NCI-H774 (cell line): ENCODE measurements around the gene TIMP3.

Experiments used
- DNase-seq: peaks from one replicate; lab custom pipeline; 2025; lab: John Stamatoyannopoulos, UW

TIMP3 gene

DNA sequence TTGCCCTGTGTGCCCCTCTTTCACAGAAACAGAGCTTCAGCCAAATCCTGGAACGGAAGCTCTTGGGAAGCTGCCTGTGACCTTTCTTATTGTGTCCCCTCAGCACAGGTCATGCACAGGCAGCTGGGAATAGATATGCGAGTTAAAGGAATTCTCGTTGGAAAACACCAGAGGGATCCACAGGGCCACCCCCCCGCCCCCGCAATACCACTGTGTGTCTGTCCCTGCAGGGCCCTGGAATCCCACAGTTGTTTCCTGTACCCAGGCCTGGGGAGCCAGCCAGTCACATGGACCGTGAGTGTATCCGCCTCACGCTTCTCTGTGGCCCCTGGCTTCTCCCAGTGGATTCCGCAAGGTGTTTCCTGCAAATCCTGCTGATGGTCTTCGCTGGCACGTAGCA lies 29.0 kb downstream of the TIMP3 start:
- no peak for DNase-seq

DNA sequence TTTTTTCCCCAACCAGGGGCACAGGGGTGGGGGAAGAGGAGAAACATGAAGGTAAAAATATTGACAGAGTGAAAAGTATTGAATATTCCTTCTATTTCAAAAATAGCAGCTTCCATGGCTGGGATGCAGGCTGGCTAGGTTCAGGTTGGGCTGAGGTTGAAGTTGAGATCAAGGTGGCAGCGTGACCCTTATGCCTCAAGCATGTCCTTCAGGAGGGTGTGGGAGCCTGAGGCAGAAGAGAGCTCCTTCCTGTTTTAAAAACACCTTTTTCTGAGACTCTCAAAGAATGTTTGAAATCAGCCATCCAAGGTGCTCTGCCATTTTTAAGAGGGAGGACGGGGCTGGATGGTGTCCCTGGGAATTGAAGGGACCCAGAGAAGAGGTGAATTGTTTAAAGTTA lies 29.5 kb downstream of the TIMP3 start:
- DNase-seq: no peak

DNA sequence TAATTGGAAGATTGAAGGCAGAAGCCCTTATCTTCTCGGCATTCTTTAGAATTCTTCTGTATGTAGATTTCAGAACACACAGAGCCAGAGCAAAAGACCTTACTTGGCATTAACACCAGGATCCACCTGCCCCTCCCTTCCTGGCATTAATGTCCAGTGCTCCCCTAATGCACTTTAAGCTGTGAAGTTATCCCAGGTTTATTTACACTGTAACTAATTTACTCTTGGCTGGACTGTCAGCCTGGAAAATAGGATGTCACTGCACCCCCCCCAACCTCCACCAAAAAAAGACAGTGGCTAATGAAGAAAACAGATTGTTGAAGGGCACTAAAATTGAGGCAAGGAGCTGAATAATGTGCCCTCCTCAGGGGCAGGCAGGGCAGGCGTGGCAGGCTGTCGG lies 30.1 kb downstream of the TIMP3 start:
- no peak for DNase-seq

DNA sequence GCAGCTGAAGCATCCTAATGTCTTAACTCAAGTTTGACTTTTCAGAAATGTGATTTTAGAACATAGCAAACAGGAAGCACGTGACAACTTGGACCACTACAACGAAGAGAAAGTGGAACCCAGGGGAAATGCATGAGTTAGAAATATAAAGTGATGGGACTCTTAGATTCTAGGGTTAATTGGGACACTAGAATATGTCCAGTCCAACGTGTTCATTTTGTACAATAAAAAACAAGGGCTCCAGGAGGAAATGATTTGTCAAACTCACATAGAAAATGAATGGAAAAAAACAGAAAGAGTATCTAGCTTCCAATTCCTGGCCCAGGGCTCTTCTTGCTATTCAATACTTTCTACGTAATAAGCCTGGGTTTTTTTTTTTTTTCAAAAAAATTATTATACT lies 30.7 kb downstream of the TIMP3 start:
- no peak for DNase-seq

DNA sequence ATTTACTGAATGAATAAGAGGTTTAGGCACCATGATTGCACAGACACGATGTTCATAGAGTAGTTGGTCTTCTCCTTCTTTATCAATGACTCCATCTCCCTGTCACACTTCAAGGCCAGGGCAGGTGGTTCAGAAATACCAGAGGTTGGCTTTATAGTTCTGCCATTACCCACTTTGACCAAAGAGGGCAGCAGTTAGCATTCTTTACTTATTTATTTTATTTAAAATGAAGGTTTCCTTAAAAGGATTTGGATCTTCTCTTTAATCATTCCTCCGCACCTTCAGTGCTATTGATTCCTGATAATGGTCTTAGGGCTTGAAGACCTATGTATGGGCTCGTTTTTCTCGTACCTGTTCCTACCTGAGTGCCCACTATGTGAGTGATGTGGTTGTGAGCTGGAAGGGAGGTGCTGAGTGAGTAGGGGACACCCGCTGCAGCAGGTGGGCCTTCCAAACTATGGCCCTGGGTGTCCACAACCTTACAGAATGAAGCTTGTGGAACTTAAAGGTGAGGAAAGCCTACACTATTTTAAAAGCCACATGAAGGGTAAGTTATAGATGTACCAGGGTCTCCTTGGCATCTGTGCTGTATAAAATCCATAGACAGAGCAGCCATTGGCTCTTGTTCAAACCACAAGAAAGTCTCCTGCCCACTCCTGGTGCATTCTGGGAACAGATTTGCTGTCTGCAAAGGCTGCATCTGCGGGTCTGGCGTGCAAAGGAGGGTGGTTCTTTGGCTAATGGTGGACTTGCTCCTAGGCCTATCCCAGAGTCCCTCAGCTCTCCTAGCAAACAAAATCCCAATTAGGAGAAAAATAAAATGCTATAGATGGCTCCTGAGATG lies 35.0 kb downstream of the TIMP3 start:
- DNase-seq: no peak

DNA sequence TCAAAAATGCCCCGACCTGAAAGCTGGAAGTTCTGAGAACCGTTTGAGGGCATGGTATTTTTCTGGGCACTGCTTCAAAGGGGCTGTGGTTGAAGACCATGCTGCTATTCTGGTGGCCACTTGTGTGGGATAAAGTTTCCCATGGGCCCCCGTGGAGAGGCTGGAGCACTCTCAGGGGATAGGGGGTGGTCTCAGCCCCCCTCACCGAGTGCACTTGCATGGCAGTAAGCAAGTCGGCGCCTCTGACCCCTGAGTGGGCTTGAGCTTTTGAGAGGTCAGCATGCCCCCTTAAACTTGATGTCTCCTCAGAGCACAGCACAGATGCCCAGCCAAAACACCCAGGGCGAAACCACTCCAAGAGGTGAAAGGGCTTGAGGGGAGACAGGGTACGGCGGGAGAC lies 35.6 kb downstream of the TIMP3 start:
- no peak for DNase-seq

DNA sequence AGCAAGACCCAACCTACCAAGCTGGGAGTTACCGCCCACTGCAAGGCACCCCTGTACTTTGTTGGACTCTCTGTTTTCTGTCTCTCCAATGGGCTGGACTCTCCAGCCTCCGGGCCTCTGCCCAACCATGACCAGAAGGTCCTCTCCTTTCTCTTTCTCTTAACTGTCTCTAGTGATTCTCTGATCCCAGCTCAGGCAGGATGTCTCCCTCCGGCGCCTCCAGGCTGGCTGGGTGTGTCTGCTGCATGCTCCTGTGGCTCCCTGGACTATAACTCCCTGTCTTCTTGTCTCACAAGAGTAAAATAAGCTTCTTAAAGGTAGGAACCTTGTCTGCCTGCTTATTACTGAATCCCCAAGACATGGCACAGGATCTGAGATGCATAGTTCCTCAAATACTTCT lies 36.3 kb downstream of the TIMP3 start:
- no peak for DNase-seq

DNA sequence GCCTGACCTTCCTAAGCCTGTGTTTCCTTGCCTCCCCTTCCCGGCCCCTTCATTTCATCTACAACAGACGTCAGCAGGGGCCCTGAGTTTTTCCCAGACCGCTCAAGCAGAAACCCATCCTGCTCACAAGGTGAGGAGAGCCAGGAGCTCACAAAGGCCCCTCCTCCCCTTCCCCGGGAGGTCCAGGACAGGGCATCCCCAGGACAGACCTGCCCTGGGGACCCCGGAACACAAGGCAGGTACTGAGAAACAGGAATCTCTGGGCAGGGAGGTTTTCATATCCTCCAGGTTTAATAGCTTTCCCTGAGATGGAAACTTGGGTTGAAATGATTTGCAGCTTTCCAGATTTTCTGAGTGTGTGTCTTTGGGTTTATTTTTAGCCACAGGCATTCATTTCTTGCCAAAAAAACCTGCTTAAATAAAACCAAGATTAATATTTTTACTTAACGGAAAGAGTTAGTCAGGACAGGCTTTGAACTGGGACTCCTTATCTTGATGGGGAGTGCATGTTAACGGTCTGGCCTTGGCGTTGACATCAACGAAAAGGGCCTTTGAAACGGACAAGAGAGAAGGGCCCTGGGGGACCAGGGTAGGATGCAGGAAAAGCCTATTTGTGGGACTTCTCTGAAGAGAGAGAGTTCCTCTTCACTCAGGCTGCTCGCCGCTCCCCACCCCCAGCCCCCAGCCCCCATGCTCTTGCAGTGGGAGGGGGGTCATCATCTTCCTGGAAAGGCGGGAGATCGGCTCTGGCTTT lies 38.5 kb downstream of the TIMP3 start:
- no peak for DNase-seq

DNA sequence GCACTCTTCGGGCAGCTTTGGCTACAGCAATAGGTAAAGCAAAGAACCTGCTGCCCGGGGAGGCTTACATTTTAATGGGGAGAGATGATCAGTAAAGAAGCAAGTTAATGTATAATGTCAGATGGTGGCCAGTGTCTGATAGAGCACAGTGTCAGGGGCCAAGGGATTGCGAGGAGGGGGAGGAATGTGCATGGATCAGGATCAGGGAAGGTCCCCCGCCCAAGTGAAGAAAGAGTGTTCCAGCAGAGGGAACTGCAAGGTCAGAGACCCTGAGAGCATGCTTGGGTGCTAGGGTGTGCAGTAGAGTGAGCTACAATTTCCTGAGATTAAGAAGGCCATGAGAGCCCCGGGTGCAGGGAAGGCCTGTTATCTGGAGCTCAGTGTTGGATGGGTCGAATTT lies 39.7 kb downstream of the TIMP3 start:
- no peak for DNase-seq

DNA sequence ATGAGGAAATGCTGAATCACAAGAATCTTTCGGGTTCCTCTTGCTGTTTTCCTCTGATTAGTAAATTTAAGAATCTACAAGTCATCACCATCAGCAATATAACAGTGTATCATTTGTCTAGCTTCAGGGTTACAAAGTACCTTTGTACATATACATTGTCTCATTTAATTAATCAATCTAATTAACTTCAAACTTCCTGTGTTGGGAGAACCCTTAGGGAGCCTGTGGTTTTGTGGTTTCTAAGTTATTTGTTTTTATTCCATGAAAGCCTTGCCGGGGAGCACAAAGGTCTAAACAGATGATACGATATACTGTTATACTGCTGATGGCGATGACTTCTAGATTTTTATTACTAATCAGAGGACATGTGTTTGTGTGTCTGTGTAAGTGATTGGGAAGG lies 41.0 kb downstream of the TIMP3 start:
- no peak for DNase-seq

DNA sequence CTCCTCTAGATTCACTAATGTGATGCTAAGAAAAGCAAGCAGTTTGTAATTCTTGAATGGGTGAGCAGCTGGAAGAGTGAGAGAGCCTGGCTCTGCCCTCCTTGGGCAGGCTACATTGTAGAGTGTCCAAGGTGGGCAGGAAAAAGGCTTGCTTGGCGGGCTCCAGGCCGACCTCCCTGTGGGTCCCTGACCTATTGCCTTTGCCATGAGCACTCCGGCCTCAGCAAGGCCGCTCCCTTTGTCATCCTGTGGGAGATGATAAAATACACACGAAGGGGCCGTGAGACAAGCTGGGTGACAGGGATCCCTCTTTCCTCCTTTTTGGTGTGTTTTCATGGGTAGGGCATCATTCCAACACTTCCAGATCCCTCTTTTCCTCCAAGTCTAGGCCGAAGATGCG lies 41.8 kb downstream of the TIMP3 start:
- no peak for DNase-seq

DNA sequence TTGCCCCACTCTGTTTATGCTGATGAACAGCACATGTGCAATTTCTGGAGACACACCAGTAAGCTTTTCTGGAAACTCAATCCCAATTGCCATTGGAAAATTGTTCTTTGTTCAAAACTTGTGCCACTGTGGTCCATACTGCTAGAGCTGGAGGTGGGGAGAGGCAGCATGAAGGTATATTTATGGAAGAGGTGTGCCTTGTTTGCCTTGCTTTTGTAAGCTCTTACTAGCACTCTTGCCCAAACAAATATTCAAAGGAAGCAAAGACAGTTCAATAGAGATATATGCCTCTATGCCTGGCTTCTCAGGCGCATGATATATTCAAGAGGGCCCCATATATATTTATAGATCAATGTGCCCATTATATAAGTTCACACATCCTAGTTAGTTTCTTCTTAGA lies 42.7 kb downstream of the TIMP3 start:
- no peak for DNase-seq

DNA sequence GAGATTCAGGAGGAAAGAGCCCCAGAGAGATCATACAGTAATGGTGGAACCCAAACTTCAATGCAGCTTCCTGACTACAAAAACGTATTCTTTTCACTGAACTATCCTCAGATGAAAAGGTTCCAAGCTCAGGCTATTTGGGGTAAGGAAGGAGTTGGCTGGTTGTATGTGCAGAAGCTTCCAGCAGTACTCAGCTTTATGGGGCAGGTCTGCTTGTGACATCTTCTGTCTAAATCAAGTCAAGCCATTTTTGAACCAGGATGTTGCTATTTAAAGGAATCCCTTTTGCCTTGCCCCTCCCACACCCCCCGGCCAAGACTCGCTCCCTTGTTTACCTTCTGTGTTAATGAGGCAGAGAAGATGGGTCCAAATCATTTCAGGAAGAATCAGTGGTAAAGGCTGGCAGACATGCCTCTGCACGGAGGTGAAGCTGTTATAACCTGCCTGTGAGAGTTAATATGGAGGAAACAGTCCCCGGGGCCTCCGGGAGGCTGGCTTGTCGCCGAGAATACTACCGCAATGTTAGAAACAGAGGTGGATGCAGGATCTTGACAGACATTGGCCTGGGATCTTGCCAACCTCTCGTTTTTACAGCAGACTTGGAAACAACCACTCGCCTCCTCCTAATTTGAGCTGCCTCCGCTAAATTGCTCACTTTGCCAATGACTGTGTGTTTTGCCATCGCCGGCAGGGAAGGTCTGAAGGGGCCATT lies 45.4 kb downstream of the TIMP3 start:
- no peak for DNase-seq

DNA sequence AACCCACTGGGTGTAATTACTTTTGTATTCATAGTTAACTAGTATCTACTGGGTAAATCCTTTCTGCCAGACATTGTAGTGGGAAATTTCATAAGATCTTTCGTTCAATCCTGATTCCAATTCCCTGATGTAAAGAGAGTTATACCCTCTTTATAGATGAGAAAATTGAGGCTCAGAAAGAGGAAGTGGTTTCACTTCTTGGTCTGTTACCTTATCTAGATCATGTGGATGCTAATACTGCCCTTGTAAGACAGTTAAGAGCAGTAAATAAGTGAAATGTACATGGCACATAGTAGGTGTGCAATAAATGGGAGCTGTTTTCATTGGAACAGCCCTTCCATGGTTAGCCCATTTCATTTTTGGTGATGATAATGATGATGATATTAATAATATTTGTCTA lies 46.7 kb downstream of the TIMP3 start:
- DNase-seq: no peak

DNA sequence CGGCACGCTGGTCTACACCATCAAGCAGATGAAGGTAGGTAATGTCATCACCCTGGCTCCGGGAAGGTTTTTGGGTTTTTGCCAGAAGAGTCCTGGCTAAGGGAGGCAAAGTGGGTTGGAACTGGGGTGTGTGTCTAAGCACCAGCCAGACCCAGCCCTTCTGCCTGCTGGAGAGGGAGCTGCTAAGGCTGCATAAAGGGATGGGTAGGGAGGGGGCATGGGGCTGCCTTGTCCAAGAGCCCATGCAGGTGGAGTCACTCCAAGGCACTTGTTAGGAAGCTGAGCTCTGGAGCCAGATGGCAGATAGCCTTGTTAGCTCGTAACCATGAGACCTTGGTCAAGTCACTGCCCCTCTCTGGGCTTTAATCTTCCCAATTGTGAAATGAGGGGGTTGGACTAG lies 48.0 kb downstream of the TIMP3 start:
- DNase-seq: no peak

DNA sequence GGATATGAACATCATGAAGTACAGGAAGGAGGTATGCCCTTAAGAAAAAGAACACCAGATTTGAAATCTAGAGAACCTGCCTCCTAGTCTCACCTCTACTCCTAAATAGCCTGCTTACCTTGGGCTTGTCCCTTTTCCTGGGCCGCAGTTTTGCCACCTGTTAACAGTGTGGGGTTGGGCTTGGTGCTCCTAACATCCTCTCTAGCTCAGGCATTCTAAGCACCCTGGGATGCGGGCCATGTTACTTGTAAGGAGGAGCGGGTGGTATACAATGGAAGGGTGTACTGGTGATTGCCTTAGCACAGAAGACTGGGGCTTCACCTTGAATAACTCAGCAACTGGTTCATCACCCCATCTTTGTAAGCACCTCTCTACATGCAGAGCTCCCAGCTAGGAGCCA lies 48.7 kb downstream of the TIMP3 start:
- DNase-seq: no peak

DNA sequence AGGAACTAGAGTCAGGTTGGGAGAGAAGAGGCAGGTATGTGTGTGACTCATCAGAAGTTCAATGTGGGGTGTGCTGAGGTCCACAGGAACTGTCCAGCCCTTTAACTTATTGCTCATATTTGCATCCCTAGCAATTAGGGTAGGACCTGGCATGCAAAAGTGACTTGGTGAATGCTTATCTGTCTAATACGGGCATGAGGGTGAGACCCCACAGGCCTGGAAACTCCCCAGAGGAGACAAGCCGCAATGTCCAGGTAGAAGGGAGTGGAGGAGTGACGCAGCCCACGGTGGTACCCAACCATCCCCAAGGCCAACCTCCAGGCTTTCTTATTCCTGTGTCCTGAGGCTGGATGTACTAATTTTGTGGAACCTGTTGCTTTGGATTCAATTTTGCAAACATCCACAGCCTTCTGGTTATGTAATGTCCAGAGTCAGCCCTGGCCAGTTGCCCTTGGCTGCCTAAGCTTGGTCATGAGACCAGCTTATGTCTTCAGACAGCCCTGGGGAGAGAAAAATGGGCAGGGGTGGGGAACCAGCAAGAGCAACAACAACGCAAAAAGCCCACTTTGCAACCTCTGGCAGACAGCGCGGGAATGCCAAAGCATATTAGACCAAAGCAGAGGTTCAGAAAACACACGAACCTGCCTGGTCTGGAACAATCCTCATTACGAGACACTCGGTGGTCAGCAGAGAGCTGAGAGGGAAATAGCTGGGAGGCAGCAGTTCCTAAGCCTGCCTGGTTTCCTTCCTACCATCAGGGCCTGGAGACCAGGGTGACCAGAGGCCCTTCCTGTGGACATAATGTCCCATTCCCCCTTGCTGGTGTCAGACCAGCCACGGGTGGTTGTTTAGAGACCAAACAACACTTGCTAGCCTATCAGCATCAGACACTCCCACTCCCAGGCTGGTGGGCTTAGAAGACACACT lies 49.3 kb downstream of the TIMP3 start:
- DNase-seq: no peak

DNA sequence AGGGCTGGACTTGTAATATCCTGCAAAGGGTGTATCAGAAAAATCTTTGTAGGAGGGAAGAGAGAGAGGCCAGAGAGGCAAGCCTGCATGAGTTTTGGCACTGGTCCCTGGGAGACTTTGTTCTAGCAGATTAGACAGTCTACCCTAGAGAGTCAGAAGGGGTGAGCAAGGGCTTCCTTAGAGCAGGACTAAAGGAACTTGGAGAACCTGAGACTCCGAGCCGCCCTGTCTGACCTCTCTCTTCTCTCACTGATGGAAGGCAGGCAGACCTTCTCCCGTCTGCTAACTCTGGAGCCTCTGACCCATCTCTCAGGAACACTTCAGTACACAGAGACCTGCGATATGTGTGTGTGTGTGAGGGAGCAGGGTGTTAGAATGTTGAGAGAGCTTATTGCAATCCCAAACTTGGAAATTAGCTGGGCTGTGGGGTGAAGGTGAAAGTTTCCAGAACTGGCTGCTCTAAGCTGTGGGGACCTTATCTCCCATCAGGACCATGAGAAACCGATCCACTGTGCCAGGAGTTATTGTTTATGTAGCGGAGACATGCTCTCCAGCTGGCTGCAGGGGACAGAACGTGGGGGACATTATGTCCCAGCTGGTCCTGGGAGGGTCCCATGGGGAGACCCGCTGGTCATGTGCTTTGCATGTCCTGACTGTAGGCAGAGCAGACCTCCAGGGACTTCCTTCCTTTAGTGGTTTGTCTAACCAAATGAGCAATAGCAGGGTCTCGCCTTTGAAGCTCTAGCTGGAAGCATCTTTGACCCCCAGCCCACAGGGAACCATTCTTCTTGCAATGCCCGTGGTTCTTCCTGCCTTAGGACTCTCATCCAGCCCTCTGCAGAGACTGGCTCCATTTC lies 51.1 kb downstream of the TIMP3 start:
- no peak for DNase-seq

DNA sequence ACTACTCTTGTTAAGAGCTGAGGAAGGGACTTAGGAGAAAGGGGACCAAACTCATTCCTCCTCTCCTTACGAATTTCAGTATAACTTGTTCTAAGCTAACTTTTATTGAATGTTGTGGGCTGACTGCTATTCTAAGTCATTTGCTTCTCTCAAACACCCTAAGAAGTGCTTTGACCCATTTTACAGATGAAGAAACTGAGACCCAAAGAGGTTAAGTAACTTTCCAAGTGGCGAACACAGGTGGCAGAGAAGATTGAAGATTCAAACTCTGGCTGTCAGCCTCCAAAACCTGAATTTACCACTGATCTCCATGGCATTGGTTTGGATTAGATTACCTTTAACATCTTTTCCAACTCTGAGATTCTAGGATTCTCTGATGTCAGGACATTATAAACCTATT lies 52.2 kb downstream of the TIMP3 start:
- DNase-seq: no peak

DNA sequence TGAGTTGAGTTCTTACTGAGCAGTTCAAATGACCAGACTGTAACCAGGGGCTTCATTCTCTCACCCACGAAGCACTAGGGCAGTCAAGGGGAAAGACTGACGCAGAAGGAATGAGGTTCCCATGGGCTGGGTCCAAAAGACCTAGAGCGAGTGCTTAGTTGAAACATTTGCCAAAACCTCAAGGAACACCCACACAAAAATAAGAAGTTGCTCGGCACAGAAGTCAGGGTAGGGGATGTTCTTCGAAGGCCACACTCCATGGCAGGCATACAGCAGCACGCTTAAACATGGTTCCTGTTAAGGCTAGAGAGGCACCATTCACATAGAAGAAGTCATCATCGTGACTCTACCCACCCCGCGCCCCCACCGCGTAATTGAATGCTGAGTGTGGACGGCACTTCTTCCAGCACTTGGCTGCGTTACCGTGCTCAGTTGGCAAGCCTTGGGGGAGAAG lies 52.9 kb downstream of the TIMP3 start:
- DNase-seq: no peak
